Heart left ventricle (tissue), 13 donors: ENCODE measurements around the gene TCL1A.

Experiments used
- CTCF ChIP-seq, 12 donors: fragments of 200-600 bp; sonication (generic) in 4 of 12; IDR thresholded peaks; one replicate each; pipeline versions ENCODE4 v1.5.0 to v1.8.0; 2018 to 2022; ENCODE audit warnings: antibody characterized with exemption in 12 of 12, mild to moderate bottlenecking in 5 of 12
- POLR2A ChIP-seq, 2 donors: fragments of 450-650 bp; IDR thresholded peaks; one replicate each; pipeline ENCODE4 v1.6.1; 2017; ENCODE audit warnings: antibody characterized with exemption in 2 of 2, mild to moderate bottlenecking in 2 of 2, moderate library complexity in 2 of 2
- donor health status: ischemic (EF 13 %, LVEDD 7.1; RV severe dilation, severe dysfunction).
- donor health status: DM: no; HTN: yes; CAD: no.
- donor health status: DM: no; HTN: no; CAD: no.
- donor health status: ischemic (EF 25% LVEDD 6.9; RV normal size, moderate dysfunction).
- donor health status: ischemic (EF 25% LVEDD 5.7; RV mildly dilated, moderate dysfunction).
- donor health status: ischemic (EF 35%, LVEDD 5.7; RV mildly dilated, moderate dysfunction).
- donor health status: nonischemic (EF 11% LVEDD 7.7; RV severe dilation, severe dysfunction).
- donor health status: DM: yes; HTN: yes; CAD: no.
- donor health status: PGD.
- donor health status: ischemic (EF 29% LVEDD 5.4; RV normal size, mild dysfunction).
- donor health status: nonischemic (EF 23%, LVEDD 6.1; RV moderate dilation, normal function).

GRCh38 chr14:95698287-95698686 lies 15.6 kb downstream of the TCL1A start:
- no peak for TF ChIP-seq CTCF (IDR thresholded peaks at IDR 0.05)
- TF ChIP-seq POLR2A (IDR thresholded peaks at IDR 0.05) = no peak
